Hepatocyte (in vitro differentiated cells): Measurements from ENCODE around the gene GPR55. TPM values are rescaled to one million over a fixed set of nuclear protein-coding genes. Genes with fewer than 3 reads are reported as not detected.

ENCODE experiments used
- DNase-seq: peaks from one replicate; pipeline ENCODE4 v3.0.0-alpha.2; 2016; ENCODE audit warnings: low spot score
- H2AFZ ChIP-seq: fragments of 200-600 bp; sonication (generic); 2 replicates; pipeline ENCODE4 v1.6.0; 2016; ENCODE audit warnings: antibody characterized with exemption, mild to moderate bottlenecking
- H3K27ac ChIP-seq: fragments of 200-600 bp; sonication (generic); 2 replicates; pipeline ENCODE4 v1.5.1; 2016; ENCODE audit warnings: mild to moderate bottlenecking
- H3K27me3 ChIP-seq: fragments of 200-600 bp; sonication (generic); 2 replicates; pipeline ENCODE4 v1.6.1; 2016
- H3K36me3 ChIP-seq: fragments of 200-600 bp; sonication (generic); replicated peaks from 2 replicates; pipeline ENCODE4 v1.5.1; 2016; ENCODE audit warnings: low read depth; ENCODE audit not compliant: insufficient read depth
- H3K4me1 ChIP-seq: fragments of 200-600 bp; sonication (generic); 2 replicates; pipeline ENCODE4 v1.5.1; 2016; ENCODE audit warnings: mild to moderate bottlenecking, moderate library complexity; ENCODE audit not compliant: insufficient read depth
- H3K4me2 ChIP-seq: fragments of 200-600 bp; sonication (generic); 2 replicates; pipeline ENCODE4 v1.6.0; 2016
- H3K4me3 ChIP-seq: fragments of 200-600 bp; sonication (generic); 2 replicates; pipeline ENCODE4 v1.5.1; 2016; ENCODE audit warnings: mild to moderate bottlenecking
- H3K79me2 ChIP-seq: fragments of 200-600 bp; sonication (generic); 2 replicates; pipeline ENCODE4 v1.6.0; 2017; ENCODE audit warnings: mild to moderate bottlenecking
- H3K9me2 ChIP-seq: fragments of 200-600 bp; sonication (generic); replicated peaks from 2 replicates; pipeline ENCODE4 v1.6.0; 2017; ENCODE audit warnings: mild to moderate bottlenecking; ENCODE audit not compliant: insufficient read depth
- H3K9me3 ChIP-seq: fragments of 200-600 bp; sonication (generic); 2 replicates; pipeline ENCODE4 v1.5.1; 2016; ENCODE audit warnings: low read depth, mild to moderate bottlenecking
- H4K20me1 ChIP-seq: fragments of 200-600 bp; sonication (generic); 2 replicates; pipeline ENCODE4 v1.6.0; 2016; ENCODE audit warnings: mild to moderate bottlenecking; ENCODE audit not compliant: insufficient read depth, poor library complexity, severe bottlenecking
- CTCF ChIP-seq: fragments of 200-600 bp; sonication (generic); IDR thresholded peaks from 2 replicates; pipeline ENCODE4 v1.5.1; 2016; ENCODE audit warnings: antibody characterized with exemption, mild to moderate bottlenecking; ENCODE audit not compliant: poor library complexity
- EZH2 ChIP-seq: fragments of 200-600 bp; sonication (generic); IDR thresholded peaks from 2 replicates; pipeline ENCODE4 v1.6.1; 2016; ENCODE audit warnings: antibody characterized with exemption, mild to moderate bottlenecking, borderline replicate concordance
- EZH2phosphoT487 ChIP-seq: fragments of 200-600 bp; sonication (generic); IDR thresholded peaks from one replicate; pipeline ENCODE4 v1.6.1; 2018; ENCODE audit warnings: antibody characterized with exemption, mild to moderate bottlenecking, low read depth, moderate library complexity; ENCODE audit not compliant: unreplicated experiment, severe bottlenecking
- WGBS: methylation state at CpG from one replicate; pipeline ENCODE4 v1.1.6; 2016; ENCODE audit warnings: low lambda C conversion rate; ENCODE audit errors: missing lambda C conversion rate; 5-methylcytosine and 5-hydroxymethylcytosine counted together
- polyA plus RNA-seq: library from polyadenylated mRNA; unstranded; fragments of >200 nt; fragmentation: Nextera tagmentation; extraction: Ambion mirVana; gene quantifications from 2 replicates; pipeline ENCODE4 v1.2.1, GENCODE V29; 2016
- total RNA-seq: library from RNA; depleted of rRNA; stranded (reverse); fragments of >200 nt; gene quantifications from 2 replicates; pipeline ENCODE4 v1.2.3, GENCODE V29; 2014

GPR55 gene
- total and polyA plus RNA-seq, 2 experiments from 2014 or later, result 0.83 TPM; not detected in 1

GRCh38 chr2:230924092-230924469, 961 bp downstream of the GPR55 start:
- Histone ChIP-seq H3K79me2 (no peaks in the 10 kb centered on the region), H2AFZ (no peak overlapping the region), H4K20me1 (no peaks in the 10 kb centered on the region), H3K4me1 (no peaks in the 10 kb centered on the region), H3K36me3 (no peaks in the 10 kb centered on the region), H3K4me2 (no peak overlapping the region), H3K4me3 (no peak overlapping the region), H3K27ac (no peak overlapping the region), H3K9me3 (no peaks in the 10 kb centered on the region), H3K27me3 (no peaks in the 10 kb centered on the region), H3K9me2 (no peaks in the 10 kb centered on the region)
- WGBS, result 89% methylated on average over 6 of the region's 6 CpGs
- TF ChIP-seq EZH2 (no peak), EZH2phosphoT487 (no peak), CTCF (no peak)
- DNase-seq, result no peak

DNA sequence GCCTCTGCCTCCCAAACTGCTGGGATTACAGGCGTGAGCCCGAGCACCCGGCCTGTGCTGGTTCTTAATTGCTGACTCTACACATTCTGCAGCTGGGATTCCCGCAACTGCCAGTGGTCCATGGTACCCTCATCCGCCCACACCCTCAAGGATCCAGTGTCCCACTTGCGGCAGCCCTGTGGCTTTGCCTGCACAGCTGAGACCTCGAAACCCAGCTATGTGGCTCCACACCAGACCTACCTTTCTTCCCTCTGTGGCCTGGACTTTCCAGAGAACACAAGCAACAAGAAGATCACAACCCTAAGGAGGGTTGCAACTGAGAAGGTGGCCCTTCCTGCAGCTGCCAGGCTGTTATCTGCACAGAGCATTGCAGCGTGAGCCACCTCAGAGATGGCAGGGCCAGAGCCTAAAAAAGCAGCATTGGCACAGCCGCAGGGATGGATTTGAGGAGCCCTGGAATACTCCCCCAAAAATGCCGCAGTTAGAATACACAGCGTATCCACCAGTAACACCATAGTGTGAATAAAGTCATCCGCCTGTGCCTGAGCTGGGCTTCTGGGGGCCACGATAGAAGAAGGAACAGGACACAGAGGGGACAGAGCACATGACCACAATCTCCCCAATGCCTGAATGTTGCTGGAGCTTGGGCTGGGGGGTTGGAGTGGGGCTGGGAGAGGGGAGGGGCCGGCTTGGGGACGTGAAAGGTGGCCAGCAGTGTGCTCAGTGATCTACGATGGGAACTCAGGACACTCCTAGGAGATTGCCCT, 1.9 kb downstream of the GPR55 start:
- Histone ChIP-seq H3K4me2 (no peak overlapping the region), H3K9me3 (no peaks in the 10 kb centered on the region), H2AFZ (no peak overlapping the region), H3K4me1 (no peaks in the 10 kb centered on the region), H3K27ac (no peak overlapping the region), H3K36me3 (no peaks in the 10 kb centered on the region), H3K27me3 (no peaks in the 10 kb centered on the region), H4K20me1 (no peaks in the 10 kb centered on the region), H3K9me2 (no peaks in the 10 kb centered on the region), H3K4me3 (no peak overlapping the region), H3K79me2 (no peaks in the 10 kb centered on the region)
- 93% methylated on average over 16 of the region's 16 CpGs for WGBS
- no peak for TF ChIP-seq CTCF
- TF ChIP-seq EZH2, result no peak
- TF ChIP-seq EZH2phosphoT487, result no peak
- DNase-seq, result no peak

DNA sequence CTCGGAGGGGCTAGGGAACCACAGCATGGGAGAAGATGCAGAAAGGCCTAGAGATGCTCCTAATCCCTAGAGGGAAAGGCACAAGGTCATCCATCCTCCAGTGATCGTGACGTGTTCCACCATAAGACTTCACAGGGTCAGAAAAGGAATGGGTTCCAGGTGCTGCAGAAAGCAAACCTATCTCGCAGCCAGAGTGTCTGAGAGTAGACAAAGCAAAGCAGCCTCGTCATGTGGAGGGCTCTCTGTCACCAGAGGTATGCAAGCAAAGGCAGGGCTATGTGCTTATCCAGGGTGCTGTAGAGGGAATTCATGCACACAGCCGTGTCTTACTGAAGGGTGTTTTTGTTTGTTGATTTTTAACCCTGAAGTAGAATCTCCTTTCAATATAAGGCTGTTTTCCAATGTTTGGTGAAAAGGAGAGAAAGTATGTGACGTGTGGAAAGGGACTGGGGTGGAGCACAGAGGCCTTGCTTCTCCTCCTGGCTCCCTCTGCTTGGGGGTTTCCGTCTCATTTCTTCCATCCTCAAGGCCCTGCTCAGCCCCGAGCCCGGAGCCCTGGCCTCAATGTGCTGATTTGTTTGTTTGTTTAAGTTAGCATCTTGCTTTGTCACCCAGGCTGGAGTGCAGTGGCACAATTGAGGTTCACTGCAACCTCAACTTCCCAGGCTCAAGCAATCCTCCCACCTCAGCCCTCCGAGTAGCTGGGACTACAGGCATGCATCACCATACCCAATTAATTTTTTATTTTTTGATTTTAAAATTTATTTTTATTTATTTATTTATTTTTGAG, 3.0 kb downstream of the GPR55 start:
- Histone ChIP-seq H4K20me1 (no peaks in the 10 kb centered on the region), H3K9me2 (no peaks in the 10 kb centered on the region), H3K4me3 (no peak overlapping the region), H3K27me3 (no peaks in the 10 kb centered on the region), H3K9me3 (no peaks in the 10 kb centered on the region), H3K36me3 (no peaks in the 10 kb centered on the region), H2AFZ (no peak overlapping the region), H3K27ac (no peak overlapping the region), H3K4me2 (no peak overlapping the region), H3K79me2 (no peaks in the 10 kb centered on the region), H3K4me1 (no peaks in the 10 kb centered on the region)
- DNase-seq, result no peak
- 83% methylated on average over 11 of the region's 11 CpGs for WGBS
- TF ChIP-seq CTCF (no peak), EZH2 (no peak), EZH2phosphoT487 (no peak)
